Uterus (tissue), 4 donors: ENCODE measurements around the gene QSOX1. TPM values are rescaled to one million over a fixed set of nuclear protein-coding genes. Genes with fewer than 3 reads are reported as not detected.

Source experiments
- DNase-seq, 2 donors: peaks; one replicate each; pipeline ENCODE4 v3.0.0-alpha.2; 2019 to 2020
- H3K27ac ChIP-seq, 2 donors: fragments of 200-600 bp; sonication (generic); 1 replicate in 1 of 2; 2 replicates in 1 of 2; pipeline ENCODE4 v1.5.1; 2016 to 2018
- H3K27me3 ChIP-seq, 2 donors: fragments of 200-600 bp; sonication (generic); one replicate each; pipeline ENCODE4 v1.5.1; 2018 to 2019; ENCODE audit warnings: control low read depth in 1 of 2
- H3K36me3 ChIP-seq, 2 donors: fragments of 200-600 bp; sonication (generic); one replicate each; pipeline ENCODE4 v1.5.1; 2019; ENCODE audit warnings: control low read depth in 1 of 2
- H3K4me1 ChIP-seq, 2 donors: fragments of 200-600 bp; sonication (generic); one replicate each; pipeline ENCODE4 v1.5.1; 2018 to 2019; ENCODE audit warnings: control low read depth in 1 of 2
- H3K4me3 ChIP-seq, 2 donors: fragments of 200-600 bp; sonication (generic); 1 replicate in 1 of 2; 2 replicates in 1 of 2; pipeline ENCODE4 v1.5.1; 2018 to 2019; ENCODE audit warnings: mild to moderate bottlenecking in 1 of 2
- H3K9me3 ChIP-seq, 2 donors: fragments of 200-600 bp; sonication (generic); one replicate each; pipeline ENCODE4 v1.5.1; 2019; ENCODE audit warnings: control low read depth in 1 of 2
- CTCF ChIP-seq, 4 experiments: fragments of 200-600 bp in 2 of 4; fragments of 450-650 bp in 2 of 4; sonication (generic) in 2 of 4; IDR thresholded peaks; one replicate each; pipeline ENCODE4 v1.5.1; 2016 to 2019; ENCODE audit warnings: antibody characterized with exemption in 4 of 4, mild to moderate bottlenecking in 2 of 4, moderate library complexity in 1 of 4
- POLR2A ChIP-seq, 2 donors: fragments of 450-650 bp; IDR thresholded peaks; one replicate each; pipeline ENCODE4 v1.6.1; 2016; ENCODE audit warnings: antibody characterized with exemption in 2 of 2, mild to moderate bottlenecking in 1 of 2, moderate library complexity in 1 of 2
- intact Hi-C: fragments of 100-400 bp; cut with DNase I; formaldehyde crosslinking; loops from one replicate; pipeline ENCODE4 v1.15.1; 2023; ENCODE audit warnings: low total_unique reads
- total RNA-seq, 4 donors: library from RNA; depleted of rRNA in 3 of 4; stranded (reverse); fragments of >200 nt in 3 of 4; gene quantifications; one replicate each; pipeline versions ENCODE4 v1.1.0 to v1.2.4, GENCODE V29; 2014 to 2023
- donor health status: DM: yes; HTN: yes; CAD: no.

The QSOX1 gene
- total RNA-seq, 4 donors from 2014 or later: 18.2 to 96.8 (median 57.7) TPM

- Histone ChIP-seq H3K27me3 (no peaks in the 10 kb centered on the region), H3K9me3 (no peaks in the 10 kb centered on the region), H3K36me3 (no peaks in the 10 kb centered on the region), H3K27ac (no peak overlapping the region), H3K4me3 (no peak overlapping the region), H3K4me1 (no peaks in the 10 kb centered on the region)
- intact Hi-C loops: no loop called here
- DNase-seq: no peak
- TF ChIP-seq CTCF (IDR thresholded peaks at IDR 0.05) (no peak), POLR2A (IDR thresholded peaks at IDR 0.05) (no peak)
These were observed 26.4 kb downstream of the QSOX1 start for GRCh38 chr1:180181048-180181447.

- DNase-seq: no peak
- Histone ChIP-seq H3K4me3 (no peak overlapping the region), H3K9me3 (no peaks in the 10 kb centered on the region), H3K4me1 (no peaks in the 10 kb centered on the region), H3K27me3 (no peaks in the 10 kb centered on the region), H3K27ac (no peak overlapping the region), H3K36me3 (no peaks in the 10 kb centered on the region)
- no peak for TF ChIP-seq POLR2A (IDR thresholded peaks at IDR 0.05)
- no peak for TF ChIP-seq CTCF (IDR thresholded peaks at IDR 0.05)
- intact Hi-C loops: no loop called here
These were observed 27.4 kb downstream of the QSOX1 start for GRCh38 chr1:180181996-180182642.

DNA sequence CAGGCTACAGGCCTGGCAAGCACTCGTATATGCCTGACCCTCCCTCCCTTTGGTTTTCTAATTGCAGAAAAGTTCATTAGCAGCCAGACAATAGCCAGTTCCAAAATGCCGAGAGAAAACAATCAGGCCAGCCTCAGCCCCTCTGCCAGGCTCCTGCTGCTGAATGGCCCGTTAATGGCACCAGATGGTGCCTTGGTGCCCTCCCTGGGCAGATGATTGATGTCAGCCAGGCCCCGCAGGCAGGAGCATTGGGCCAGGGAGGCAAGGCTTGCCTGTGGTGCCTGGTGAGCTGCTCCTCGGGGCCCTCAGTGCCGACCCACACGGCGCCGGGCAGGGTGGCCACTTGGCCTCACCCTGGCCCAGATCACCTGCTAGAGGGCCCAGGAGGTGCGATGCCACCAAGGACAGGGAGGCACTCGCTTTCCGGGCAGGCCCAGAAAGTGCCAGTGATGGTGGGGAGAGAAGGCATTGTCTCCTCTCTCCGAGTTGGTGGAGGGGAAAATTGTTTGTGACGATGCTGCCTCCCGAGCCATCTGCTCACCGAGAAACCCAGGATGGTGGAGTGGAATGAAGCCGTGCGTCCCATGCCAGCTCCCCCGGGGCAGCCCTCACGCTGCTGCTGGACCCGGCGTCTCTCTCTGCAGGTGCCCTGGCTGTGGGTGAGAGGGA is 28.1 kb downstream of the QSOX1 start:
- DNase-seq: no peak
- no peaks in the 10 kb centered on the region for H3K9me3 ChIP-seq
- no peak overlapping the region for H3K4me3 ChIP-seq
- no peak overlapping the region for H3K27ac ChIP-seq
- TF ChIP-seq POLR2A (IDR thresholded peaks at IDR 0.05) (no peak), CTCF (IDR thresholded peaks at IDR 0.05) (no peak)
- no peaks in the 10 kb centered on the region for H3K36me3 ChIP-seq
- intact Hi-C loops: no loop called here
- H3K27me3 ChIP-seq: no peaks in the 10 kb centered on the region
- H3K4me1 ChIP-seq: no peaks in the 10 kb centered on the region

GRCh38 chr1:180183426-180183825 is 28.8 kb downstream of the QSOX1 start:
- H3K27me3 ChIP-seq: no peaks in the 10 kb centered on the region
- H3K4me3 ChIP-seq: no peak overlapping the region
- intact Hi-C loops: no loop called here
- no peaks in the 10 kb centered on the region for H3K4me1 ChIP-seq
- H3K27ac ChIP-seq: no peak overlapping the region
- H3K9me3 ChIP-seq: no peaks in the 10 kb centered on the region
- TF ChIP-seq CTCF (IDR thresholded peaks at IDR 0.05): no peak
- TF ChIP-seq POLR2A (IDR thresholded peaks at IDR 0.05): no peak
- H3K36me3 ChIP-seq: no peaks in the 10 kb centered on the region
- DNase-seq: no peak

DNA sequence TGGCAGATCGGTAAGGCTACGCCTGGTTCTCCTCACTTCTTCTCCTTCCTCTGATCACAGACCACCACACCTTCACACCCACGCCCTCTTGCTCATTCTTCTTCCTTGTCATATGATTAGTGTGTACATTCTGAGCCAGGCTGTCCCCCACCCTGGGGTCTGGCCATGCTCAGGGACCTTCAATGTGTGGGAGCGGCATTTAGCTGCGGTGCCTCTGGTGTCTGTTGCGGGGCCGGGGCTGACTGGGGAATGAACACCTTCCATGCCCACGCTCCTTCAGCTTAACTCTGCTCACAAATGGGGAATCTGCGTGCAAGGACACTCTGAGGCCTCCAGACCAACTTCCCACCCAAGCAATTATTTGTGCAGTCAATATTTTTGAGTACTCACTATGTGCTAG is 29.4 kb downstream of the QSOX1 start:
- Histone ChIP-seq H3K27me3 (no peaks in the 10 kb centered on the region), H3K36me3 (no peaks in the 10 kb centered on the region), H3K4me1 (no peaks in the 10 kb centered on the region), H3K4me3 (no peak overlapping the region), H3K27ac (no peak overlapping the region), H3K9me3 (no peaks in the 10 kb centered on the region)
- intact Hi-C loops: no loop called here
- TF ChIP-seq POLR2A (IDR thresholded peaks at IDR 0.05): no peak
- DNase-seq: no peak
